Stimulated activated naive CD8-positive, alpha-beta T cell treated with anti-CD3 and anti-CD28 coated beads, Interleukin-15, Interleukin-2, amounts not matched to agents 100 U/mL and 50 U/mL, for 24 hours (primary cell): ENCODE data around the gene PRDM5.
A peak's percentile ranks its signal among the peaks of the same experiment; 100 is the strongest.

Experiments
- ATAC-seq: fragments of 150-1000 bp; cut with Tn5 transposase; one replicate; pipeline ENCODE4 v1.10.0; 2021
- DNase-seq: peaks from one replicate; pipeline ENCODE4 v3.0.0; 2021

The PRDM5 gene

DNA sequence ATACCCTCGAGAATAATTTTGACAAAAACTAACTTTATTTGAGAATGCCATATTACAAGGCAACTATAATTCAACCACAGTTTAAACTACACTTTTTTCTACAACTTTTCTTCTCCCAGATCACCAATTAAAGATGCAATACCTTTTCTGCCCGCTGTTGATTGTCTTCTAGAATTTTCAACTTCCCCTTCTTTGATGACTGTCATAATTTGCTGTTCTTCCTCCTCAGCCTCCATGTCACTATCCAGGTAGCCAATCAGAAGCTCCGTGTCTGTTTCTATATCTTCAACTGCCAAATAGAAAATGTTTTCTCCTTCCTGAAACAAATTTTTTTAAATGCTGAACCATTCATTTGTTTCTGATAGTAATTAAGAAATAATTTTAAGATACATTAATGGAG lies 101.5 kb downstream of the PRDM5 start:
- ATAC-seq: no peak
- no peak for DNase-seq

DNA sequence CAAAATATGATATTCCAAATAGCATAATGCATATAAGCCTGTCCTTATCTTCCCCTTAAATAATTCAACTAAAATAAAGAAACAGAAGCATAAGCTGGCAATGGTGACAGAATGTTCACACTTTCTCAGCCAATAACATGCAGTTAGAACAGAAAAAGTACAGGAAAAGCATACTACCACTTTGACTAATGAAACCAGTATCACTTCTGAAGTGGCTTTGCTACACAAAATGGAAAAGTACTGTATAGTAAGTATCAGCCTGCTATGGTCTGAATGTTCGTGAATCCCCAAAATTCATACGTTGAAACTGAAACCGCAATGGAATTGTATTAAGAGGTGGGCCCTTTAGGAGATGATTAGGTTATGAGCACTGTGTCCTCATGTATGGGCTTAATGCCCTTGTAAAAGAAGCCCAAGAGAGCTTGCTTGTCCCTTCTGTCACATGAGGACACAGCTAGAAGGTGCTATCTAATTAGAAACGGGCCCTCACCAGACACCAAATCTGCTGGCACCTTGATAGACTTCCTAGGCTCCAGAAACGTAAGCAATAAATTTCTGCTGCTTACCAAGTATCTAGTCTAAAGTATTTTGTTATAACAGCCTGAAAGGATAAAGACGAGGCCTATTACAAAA lies 102.6 kb downstream of the PRDM5 start:
- no peak for DNase-seq
- peak; percentile 80 for ATAC-seq

- ATAC-seq: no peak
Measured at GRCh38 chr4:120816296-120816965, 106.1 kb downstream of the PRDM5 start.

DNA sequence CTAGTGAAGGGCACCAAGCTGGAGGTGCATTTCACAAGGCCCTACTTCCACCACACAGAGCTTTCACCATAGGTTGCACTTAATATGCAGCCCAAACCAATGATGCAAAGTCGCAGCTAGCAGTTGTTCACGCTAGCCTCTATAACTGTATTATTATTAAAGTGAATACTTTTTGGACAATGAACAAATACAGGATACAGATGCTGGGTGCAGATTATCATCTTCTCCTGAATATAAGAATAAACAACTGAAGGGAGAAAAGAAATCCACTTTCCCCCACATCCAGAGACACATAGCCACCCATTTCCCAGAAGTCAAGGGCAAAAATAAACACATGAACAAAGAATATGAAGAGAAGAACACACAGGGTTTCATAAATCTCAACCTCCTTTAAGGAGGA lies 107.2 kb downstream of the PRDM5 start:
- DNase-seq (no peak), ATAC-seq (no peak)

More at GRCh38 chr4:120816296-120816965, 106.1 kb downstream of the PRDM5 start:
- no peak for DNase-seq

DNA sequence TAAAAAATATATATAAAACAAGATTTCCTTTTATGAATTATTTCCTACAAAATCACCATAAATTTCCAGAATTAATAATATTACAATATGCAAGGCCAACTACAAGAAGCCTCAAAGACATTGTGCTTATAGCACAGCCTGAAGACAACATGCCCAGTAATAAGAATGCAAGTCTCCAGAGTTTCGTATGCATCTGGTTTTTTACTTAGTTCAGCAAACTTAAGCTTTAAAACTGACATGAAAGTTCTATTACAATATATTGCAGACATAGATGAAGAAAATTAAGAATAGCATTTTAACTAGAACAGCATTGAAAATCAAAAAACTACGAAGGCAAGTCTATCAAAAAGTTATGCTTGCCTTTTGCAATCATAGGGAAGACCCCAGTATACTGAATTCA lies 107.6 kb downstream of the PRDM5 start:
- no peak for DNase-seq
- no peak for ATAC-seq

GRCh38 chr4:120812216-120812615 lies 110.3 kb downstream of the PRDM5 start:
- DNase-seq: no peak
- ATAC-seq: no peak

DNA sequence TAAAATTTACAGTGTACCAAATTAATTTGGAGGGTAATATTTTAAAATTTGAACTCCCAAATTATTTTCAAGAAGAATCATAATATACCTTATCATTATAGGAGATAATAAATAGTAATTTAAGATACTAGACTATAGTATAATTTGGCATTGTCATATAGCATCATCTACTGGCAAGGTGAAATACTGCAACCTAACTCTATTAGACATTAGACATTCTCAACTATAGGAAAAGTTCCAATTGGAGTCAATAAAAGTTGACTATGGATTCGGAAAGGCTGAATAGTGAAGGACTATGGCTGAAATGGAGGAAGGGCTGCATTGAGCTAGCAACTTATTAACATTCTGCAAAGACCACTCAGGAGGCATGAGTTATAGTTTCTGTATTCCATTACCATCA lies 113.0 kb downstream of the PRDM5 start:
- DNase-seq (no peak), ATAC-seq (no peak)

- no peak for ATAC-seq
- no peak for DNase-seq
Measured at GRCh38 chr4:120808475-120809141, 113.9 kb downstream of the PRDM5 start.

DNA sequence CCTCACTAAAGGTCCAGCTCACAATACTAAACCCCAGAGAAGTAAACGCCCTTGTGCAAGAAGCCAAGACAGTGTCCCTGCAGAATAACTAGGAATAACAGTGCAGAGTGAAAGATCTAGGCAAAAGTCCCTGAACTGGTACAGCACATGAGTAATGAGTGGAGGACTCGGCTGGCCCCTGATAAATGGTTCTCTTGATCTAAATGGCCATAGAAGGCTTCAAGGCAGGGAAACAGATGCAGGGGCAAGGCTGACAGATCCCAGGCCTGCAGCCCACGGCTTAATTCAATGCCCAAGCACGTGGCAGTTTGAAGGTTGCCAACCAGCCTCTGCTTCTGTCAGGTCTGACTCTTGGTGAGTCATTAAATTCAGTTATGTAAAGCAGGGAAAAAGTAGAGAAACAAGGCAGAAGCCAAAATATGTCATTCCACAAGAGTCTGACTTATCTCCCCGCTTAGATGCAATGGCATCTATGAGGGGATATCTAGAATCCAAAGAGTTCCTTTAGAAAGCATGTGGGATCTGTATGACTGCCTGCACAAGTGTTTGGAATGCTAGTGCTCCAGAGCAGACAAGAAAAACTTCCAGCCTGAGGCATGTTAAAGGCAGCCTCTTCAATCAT lies 121.3 kb downstream of the PRDM5 start:
- DNase-seq: no peak
- no peak for ATAC-seq

DNA sequence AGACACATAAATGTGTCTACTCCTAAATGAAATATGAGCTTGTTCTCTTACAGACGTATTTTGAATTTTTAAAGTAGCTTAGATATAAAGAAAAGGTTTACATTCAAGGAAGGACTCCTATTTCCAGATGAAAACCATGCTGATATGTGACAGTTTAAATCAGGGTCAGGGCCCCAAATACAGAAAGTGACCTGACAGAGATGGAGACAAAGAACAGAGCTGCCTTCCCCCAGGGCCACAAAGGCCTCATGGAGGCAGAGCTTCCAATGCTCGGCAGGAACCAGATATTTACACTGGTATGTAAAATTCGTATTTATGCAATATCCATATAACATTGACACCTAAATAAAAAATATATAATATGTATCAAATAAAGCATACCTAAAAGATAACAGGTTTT lies 124.0 kb downstream of the PRDM5 start:
- DNase-seq (no peak), ATAC-seq (no peak)

DNA sequence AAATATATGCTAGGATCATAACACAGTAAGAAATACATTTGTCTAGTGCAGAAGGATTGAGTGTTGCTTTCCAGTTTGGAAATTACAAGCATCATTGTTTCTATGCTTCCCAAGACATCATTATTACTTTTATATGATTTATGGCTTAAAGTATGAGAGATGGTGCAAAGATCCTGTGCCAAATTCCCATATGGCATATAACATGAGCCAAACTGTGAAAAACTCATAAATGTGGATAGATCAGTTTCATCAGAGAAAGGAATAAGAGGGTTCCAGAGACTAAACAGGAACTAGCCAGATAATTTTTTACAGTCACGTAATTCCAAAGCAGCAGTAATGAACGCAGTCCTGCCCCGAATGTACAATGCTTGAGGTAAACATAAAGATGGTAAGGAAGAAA lies 126.3 kb downstream of the PRDM5 start:
- DNase-seq (no peak), ATAC-seq (no peak)

- ATAC-seq: no peak
- DNase-seq: no peak
Measured at GRCh38 chr4:120785202-120785601, 137.3 kb downstream of the PRDM5 start.

GRCh38 chr4:120777459-120777858 lies 145.1 kb downstream of the PRDM5 start:
- DNase-seq: no peak

GRCh38 chr4:120775431-120775830 lies 147.1 kb downstream of the PRDM5 start:
- no peak for ATAC-seq
- no peak for DNase-seq

More at GRCh38 chr4:120777459-120777858, 145.1 kb downstream of the PRDM5 start:
- no peak for ATAC-seq

DNA sequence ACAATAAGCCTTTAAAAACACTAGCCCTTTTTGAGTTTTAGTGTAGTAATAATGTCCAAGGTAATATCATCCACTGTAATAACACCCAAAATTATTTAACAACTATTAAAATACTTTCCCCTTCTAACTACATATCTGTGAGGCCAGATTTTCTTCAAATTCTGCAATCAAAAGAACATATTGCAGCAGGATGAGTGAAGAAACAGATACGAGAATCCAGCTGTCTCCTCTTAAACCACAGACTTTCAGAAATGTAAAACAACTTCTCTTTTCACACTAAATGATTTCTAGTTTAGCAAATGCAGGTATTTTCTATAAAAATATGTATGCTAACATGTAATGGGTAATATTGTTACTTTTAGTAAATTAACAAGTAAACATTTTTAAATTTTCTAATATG lies 148.9 kb downstream of the PRDM5 start:
- no peak for DNase-seq

GRCh38 chr4:120771907-120772306 lies 150.6 kb downstream of the PRDM5 start:
- ATAC-seq: no peak
- DNase-seq: no peak

More for the DNA sequence above, 148.9 kb downstream of the PRDM5 start:
- ATAC-seq: no peak

DNA sequence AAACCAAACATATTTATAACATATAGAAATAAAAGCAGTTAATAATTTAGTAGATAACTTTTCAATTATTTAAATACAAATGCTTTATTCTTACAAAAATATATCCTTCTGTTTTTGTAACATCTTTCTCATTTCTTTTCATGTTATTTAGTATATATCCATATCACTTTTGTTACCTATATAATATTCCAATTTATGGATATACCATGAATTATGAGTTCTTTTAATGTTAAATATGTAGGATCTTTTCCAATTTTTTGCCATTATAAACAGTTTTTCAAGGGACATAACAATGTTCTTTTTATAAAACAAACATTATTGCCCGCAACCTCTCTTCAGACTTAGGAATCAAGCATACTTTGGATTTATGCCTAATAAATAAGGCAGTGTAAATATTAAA lies 151.6 kb downstream of the PRDM5 start:
- DNase-seq (no peak), ATAC-seq (no peak)

- DNase-seq (no peak), ATAC-seq (no peak)
Measured at GRCh38 chr4:120769227-120769626, 153.3 kb downstream of the PRDM5 start.

DNA sequence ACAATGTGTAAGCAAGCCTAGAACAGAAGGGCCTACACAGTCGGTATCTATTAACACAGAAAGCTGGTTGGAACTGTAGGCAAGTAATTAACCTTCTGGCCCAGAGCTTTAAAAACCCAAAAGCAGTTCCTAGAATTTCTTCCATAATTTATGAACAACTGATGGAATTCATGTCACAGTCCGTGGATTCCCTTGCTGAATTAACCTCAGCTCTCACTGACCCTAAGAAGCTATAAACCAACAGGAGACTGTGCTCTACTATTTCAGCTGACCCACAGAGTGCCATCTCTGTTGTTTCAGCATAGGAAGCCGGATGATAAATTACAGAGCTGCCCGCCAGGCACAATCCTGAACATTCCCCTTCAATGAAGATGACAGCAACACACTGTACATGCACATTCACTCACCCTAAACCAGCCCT lies 157.3 kb downstream of the PRDM5 start:
- ATAC-seq (no peak), DNase-seq (no peak)

DNA sequence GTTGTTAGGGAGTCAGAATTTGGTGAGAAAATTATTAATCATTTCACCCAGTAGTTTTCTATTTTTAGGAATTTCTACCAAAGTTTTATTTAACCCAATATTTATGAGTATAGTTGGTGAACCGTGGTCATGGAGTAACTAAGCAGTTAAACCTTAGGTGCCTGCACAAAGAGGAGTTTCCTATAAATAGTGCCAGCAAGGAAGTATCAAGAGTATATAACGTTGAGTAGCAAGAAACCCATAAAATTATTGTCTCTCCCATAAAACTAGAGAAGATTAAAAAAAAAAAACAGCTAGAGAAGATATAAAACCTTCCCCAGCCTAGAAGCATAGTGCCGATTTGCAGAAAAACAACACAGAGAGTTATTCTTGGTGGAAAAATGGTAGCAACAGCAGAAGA lies 158.9 kb downstream of the PRDM5 start:
- ATAC-seq (no peak), DNase-seq (no peak)

DNA sequence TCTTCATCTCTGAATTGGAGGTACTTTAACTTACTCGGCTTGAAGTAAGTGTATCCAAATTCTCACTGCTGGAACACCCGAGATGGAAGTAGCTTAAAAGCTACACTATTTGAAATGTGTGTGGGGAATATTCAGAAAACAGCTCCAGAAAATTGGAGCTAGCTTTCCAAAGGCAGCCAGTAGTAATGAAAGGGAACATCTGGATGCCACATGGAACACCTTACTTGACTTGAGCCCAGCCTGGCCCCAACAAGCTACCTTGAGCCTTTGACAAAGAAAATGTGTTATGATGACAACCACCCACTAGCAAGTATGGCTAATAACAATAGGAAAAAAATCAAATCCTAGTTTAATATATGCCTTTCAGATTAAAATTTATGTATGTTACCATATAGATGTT lies 161.5 kb downstream of the PRDM5 start:
- ATAC-seq: no peak
- DNase-seq: no peak

DNA sequence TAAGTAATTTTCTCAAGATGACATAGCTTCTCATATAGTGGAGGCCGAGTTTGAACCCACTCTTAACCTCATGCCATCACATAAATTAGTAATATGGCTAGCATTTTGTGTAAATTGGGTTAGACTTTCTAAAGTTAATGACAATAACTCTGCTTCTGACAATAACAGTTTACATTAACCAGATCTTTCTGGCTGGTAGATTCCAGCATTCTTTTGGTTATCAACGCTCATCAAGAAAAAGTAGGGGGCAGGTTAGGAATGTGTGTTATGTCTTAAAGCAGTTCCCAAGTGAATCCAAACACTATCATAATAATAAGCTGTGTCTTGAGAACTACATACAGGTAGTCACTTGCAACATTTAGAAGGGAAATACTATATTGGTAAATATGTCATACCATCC lies 162.5 kb downstream of the PRDM5 start:
- no peak for ATAC-seq

DNA sequence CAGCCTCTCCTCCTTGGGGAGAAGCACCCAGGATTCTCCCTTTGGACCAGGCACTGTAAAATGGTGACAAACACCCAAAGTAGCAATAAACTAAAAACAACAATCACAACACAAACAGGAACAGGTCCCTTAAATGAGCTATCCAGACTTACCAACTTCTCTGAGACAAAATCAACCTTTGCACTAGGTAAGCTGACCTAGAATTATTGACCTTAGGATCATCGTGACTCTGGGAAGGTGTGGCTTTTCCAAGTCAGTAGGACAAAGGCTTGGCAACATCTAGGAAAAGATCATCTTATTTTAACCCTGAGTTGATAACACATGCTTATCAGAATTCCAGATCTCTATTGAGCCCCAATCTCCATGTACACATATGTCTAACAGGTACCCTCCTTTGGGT lies 166.7 kb downstream of the PRDM5 start:
- ATAC-seq (no peak), DNase-seq (no peak)

More for the DNA sequence above, 162.5 kb downstream of the PRDM5 start:
- DNase-seq: no peak
